Natural killer cell (primary cell): Measurements from ENCODE around the gene PFKFB2. TPM values are rescaled to one million over a fixed set of nuclear protein-coding genes. Genes with fewer than 3 reads are reported as not detected.
A peak's percentile ranks its signal among the peaks of the same experiment; 100 is the strongest.

Experiments used
- ATAC-seq, 3 donors: fragments of 150-1000 bp in 2 of 3; fragments of 200-7000 bp in 1 of 3; cut with Tn5 transposase; 1 replicate in 1 of 3; 2 replicates in 2 of 3; pipeline ENCODE4 v1.10.0; 2021; ENCODE audit warnings: mild to moderate bottlenecking in 2 of 3, moderate library complexity in 2 of 3
- DNase-seq, 2 donors: peaks; one replicate each; pipeline versions ENCODE4 v3.0.0 to v3.0.0-alpha.2; 2013 to 2021; ENCODE audit warnings: mixed read lengths in 1 of 2
- H3K27ac ChIP-seq: one replicate; pipeline ENCODE4 v1.5.1; 2013; ENCODE audit warnings: mild to moderate bottlenecking, low read length
- H3K27me3 ChIP-seq: one replicate; pipeline ENCODE4 v1.6.1; 2013; ENCODE audit warnings: low read length; ENCODE audit not compliant: control insufficient read depth, insufficient read depth
- H3K36me3 ChIP-seq: one replicate; pipeline ENCODE4 v1.6.1; 2013; ENCODE audit warnings: low read length; ENCODE audit not compliant: control insufficient read depth, insufficient read depth
- H3K4me1 ChIP-seq: one replicate; pipeline ENCODE4 v1.6.1; 2013; ENCODE audit warnings: low read length; ENCODE audit not compliant: control insufficient read depth, insufficient read depth
- H3K4me3 ChIP-seq: one replicate; pipeline ENCODE4 v1.5.1; 2013; ENCODE audit warnings: low read length
- H3K9me3 ChIP-seq: one replicate; pipeline ENCODE4 v1.6.1; 2013; ENCODE audit warnings: low read length; ENCODE audit not compliant: control insufficient read depth, insufficient read depth
- H3K27ac Mint-ChIP-seq, 2 donors: one replicate each; pipeline ENCODE4 v1.8.0; 2022; ENCODE audit warnings: mild to moderate bottlenecking in 2 of 2, mixed read lengths in 2 of 2, moderate library complexity in 1 of 2
- H3K27me3 Mint-ChIP-seq, 2 donors: one replicate each; pipeline ENCODE4 v1.8.0; 2022; ENCODE audit warnings: low read depth in 2 of 2, mixed read lengths in 2 of 2
- H3K36me3 Mint-ChIP-seq: one replicate; pipeline ENCODE4 v1.8.0; 2022; ENCODE audit warnings: mixed read lengths
- H3K4me1 Mint-ChIP-seq, 2 donors: one replicate each; pipeline ENCODE4 v1.8.0; 2022; ENCODE audit warnings: mixed read lengths in 2 of 2
- H3K4me3 Mint-ChIP-seq: one replicate; pipeline ENCODE4 v1.8.0; 2022; ENCODE audit warnings: mild to moderate bottlenecking, moderate library complexity, mixed read lengths
- H3K9me3 Mint-ChIP-seq, 2 donors: one replicate each; pipeline ENCODE4 v1.8.0; 2022; ENCODE audit warnings: mixed read lengths in 2 of 2
- CTCF ChIP-seq: fragments of 200-600 bp; IDR thresholded peaks from one replicate; pipeline ENCODE4 v1.8.0; 2022; ENCODE audit warnings: antibody characterized with exemption
- WGBS: methylation state at CpG from one replicate; pipeline ENCODE4 v1.1.7; 2013; ENCODE audit warnings: missing lambda C conversion rate; ENCODE audit not compliant: insufficient coverage; 5-methylcytosine and 5-hydroxymethylcytosine counted together
- intact Hi-C: fragments of 100-400 bp; cut with micrococcal nuclease; formaldehyde crosslinking; loops from one replicate; pipeline ENCODE4 v1.14.2; 2022
- total RNA-seq, 4 donors: library from RNA; stranded (reverse); fragments of 120-200 nt in 1 of 4; gene quantifications; one replicate each; pipeline versions ENCODE4 v1.2.3 to v1.2.4, GENCODE V29; 2013 to 2022

PFKFB2 gene
- total RNA-seq, 3 donors from 2014 or later (not counting 1 experiment from before 2014, with no cell fraction given) = 5.3 to 8.5 (median 7.4) TPM

- Histone ChIP-seq H3K4me3 (no peak overlapping the region), H3K4me1 (no peaks in the 10 kb centered on the region), H3K9me3 (no peaks in the 10 kb centered on the region), H3K27ac (no peak overlapping the region), H3K27me3 (peaks cover 2% of the 10 kb centered on the region), H3K36me3 (no peaks in the 10 kb centered on the region)
- peak; percentile 3 for TF ChIP-seq CTCF
- intact Hi-C loops = no loop called here
- Mint-ChIP-seq H3K27me3 (peaks cover 13 to 35% of the 10 kb centered on the region in 2 donors), H3K27ac (no peak overlapping the region), H3K4me3 (no peak overlapping the region), H3K4me1 (peaks cover 0 to 5% of the 10 kb centered on the region in 2 donors), H3K9me3 (no peaks in the 10 kb centered on the region), H3K36me3 (no peaks in the 10 kb centered on the region)
- WGBS = 39% methylated on average over 2 of the region's 2 CpGs
- DNase-seq = no peak
- ATAC-seq = no peak
These were observed 40.9 kb downstream of the PFKFB2 start for GRCh38 chr1:207093944-207094343.

- no peak overlapping the region for H3K4me3 Mint-ChIP-seq
- Histone ChIP-seq H3K4me3 (no peak overlapping the region), H3K36me3 (no peaks in the 10 kb centered on the region), H3K27me3 (no peaks in the 10 kb centered on the region), H3K27ac (no peak overlapping the region), H3K4me1 (no peaks in the 10 kb centered on the region), H3K9me3 (no peaks in the 10 kb centered on the region)
- no peaks in the 10 kb centered on the region for H3K4me1 Mint-ChIP-seq
- H3K9me3 Mint-ChIP-seq = no peaks in the 10 kb centered on the region
- 70% methylated on average over 3 of the region's 3 CpGs for WGBS
- no peak for DNase-seq
- no peak for ATAC-seq
- intact Hi-C loops = no loop called here
- TF ChIP-seq CTCF = no peak
- no peaks in the 10 kb centered on the region for H3K36me3 Mint-ChIP-seq
- no peak overlapping the region for H3K27ac Mint-ChIP-seq
- peaks cover 23 to 40% of the 10 kb centered on the region in 2 donors for H3K27me3 Mint-ChIP-seq
These were observed 44.8 kb downstream of the PFKFB2 start for GRCh38 chr1:207097871-207098324.

GRCh38 chr1:207101720-207102119, 48.6 kb downstream of the PFKFB2 start:
- Histone ChIP-seq H3K27ac (no peak overlapping the region), H3K4me3 (no peak overlapping the region), H3K9me3 (no peaks in the 10 kb centered on the region), H3K27me3 (no peaks in the 10 kb centered on the region), H3K4me1 (no peaks in the 10 kb centered on the region), H3K36me3 (no peaks in the 10 kb centered on the region)
- no peak for TF ChIP-seq CTCF
- 72% methylated on average over 1 of the region's 1 CpG for WGBS
- no peak for DNase-seq
- Mint-ChIP-seq H3K27ac (no peak overlapping the region), H3K4me3 (no peak overlapping the region), H3K27me3 (peaks cover 19 to 36% of the 10 kb centered on the region in 2 donors), H3K9me3 (no peaks in the 10 kb centered on the region), H3K36me3 (no peaks in the 10 kb centered on the region), H3K4me1 (no peaks in the 10 kb centered on the region)
- ATAC-seq = no peak
- intact Hi-C loops = no loop called here

- H3K36me3 Mint-ChIP-seq = no peaks in the 10 kb centered on the region
- no peaks in the 10 kb centered on the region for H3K36me3 ChIP-seq
- ATAC-seq (no peak), DNase-seq (no peak)
- no peak overlapping the region for H3K27ac ChIP-seq
- no peak overlapping the region for H3K27ac Mint-ChIP-seq
- H3K27me3 Mint-ChIP-seq = peaks cover 19 to 40% of the 10 kb centered on the region in 2 donors
- H3K4me1 ChIP-seq = no peaks in the 10 kb centered on the region
- intact Hi-C loops = no loop called here
- 89% methylated on average over 4 of the region's 5 CpGs for WGBS
- H3K27me3 ChIP-seq = no peaks in the 10 kb centered on the region
- no peak overlapping the region for H3K4me3 ChIP-seq
- H3K4me1 Mint-ChIP-seq = no peaks in the 10 kb centered on the region
- TF ChIP-seq CTCF = no peak
- H3K9me3 Mint-ChIP-seq = no peaks in the 10 kb centered on the region
- no peak overlapping the region for H3K4me3 Mint-ChIP-seq
- H3K9me3 ChIP-seq = no peaks in the 10 kb centered on the region
These were observed 49.1 kb downstream of the PFKFB2 start for GRCh38 chr1:207102146-207102545.
